K562 (cell line): ENCODE results near the gene CDKN1B. TPM values are rescaled to one million over a fixed set of nuclear protein-coding genes. Genes with fewer than 3 reads are reported as not detected.

Experiments
- ATAC-seq: fragments of 200-7000 bp; cut with Tn5 transposase; 3 replicates; pipeline ENCODE4 v1.9.1; 2020; ENCODE audit warnings: moderate library complexity
- BruUV-seq: library from RNA; stranded (reverse); fragments of 400-500 nt; replicated peaks from 2 replicates; lab custom pipeline; 2021; lab: Mats Ljungman, UMichigan
- CTCF ChIA-PET: fragments of 300-600 bp; formaldehyde crosslinking; extraction: SDS; loops from one replicate; lab custom pipeline; 2021; ENCODE audit warnings: low intra/inter-chr PET ratio; lab: Yijun Ruan, JAX
- POLR2A ChIA-PET: fragments of 300-600, 350-650 bp; sonication (Branson Sonifier 250); formaldehyde crosslinking; extraction: SDS; loops from one replicate; lab custom pipeline; 2021; ENCODE audit warnings: antibody characterized with exemption, inconsistent platforms; lab: Yijun Ruan, JAX
- DNase-seq, 4 experiments: peaks; one replicate each; pipeline versions ENCODE4 v3.0.0 to v3.0.0-alpha.2; 2011 to 2018; ENCODE audit warnings: low spot score in 3 of 4, mixed read lengths in 3 of 4; ENCODE audit errors: extremely low read depth in 1 of 4
- FAIRE-seq: peaks from 2 replicates; lab custom pipeline; 2011; peaks lifted over from hg19 to GRCh38; lab: Jason Lieb, UNC
- H2AFZ ChIP-seq: 2 replicates; pipeline ENCODE4 v1.6.0; 2011; ENCODE audit warnings: low read depth, low read length, control low read depth, inconsistent platforms
- H3K27ac ChIP-seq: fragments of 200-600 bp; 3 replicates; pipeline ENCODE4 v1.8.0; 2011; ENCODE audit warnings: low read depth, mild to moderate bottlenecking, control low read depth, inconsistent platforms, low read length, moderate library complexity, mixed read lengths; ENCODE audit errors: extremely low read depth
- H3K27me3 ChIP-seq, 2 experiments: fragments of 300-600 bp in 1 of 2; 2 replicates in 1 of 2; 3 replicates in 1 of 2; pipeline versions ENCODE4 v1.6.0 to v1.8.0; 2011; ENCODE audit warnings: inconsistent platforms in 2 of 2, low read length in 2 of 2, mild to moderate bottlenecking in 1 of 2, mixed read lengths in 1 of 2, moderate library complexity in 1 of 2; ENCODE audit not compliant: control insufficient read depth in 2 of 2, insufficient read depth in 2 of 2
- H3K36me3 ChIP-seq: fragments of 300-600 bp; 3 replicates; pipeline ENCODE4 v1.8.0; 2011; ENCODE audit warnings: mild to moderate bottlenecking, low read length, inconsistent platforms; ENCODE audit not compliant: control insufficient read depth, insufficient read depth
- H3K4me1 ChIP-seq, 2 experiments: fragments of 200-600 bp in 1 of 2; replicated peaks in 1 of 2; 2 replicates in 1 of 2; 3 replicates in 1 of 2; pipeline versions ENCODE4 v1.5.1 to v1.8.0; 2011; ENCODE audit warnings: inconsistent platforms in 2 of 2, low read length in 2 of 2, mild to moderate bottlenecking in 1 of 2, mixed read lengths in 1 of 2, moderate library complexity in 1 of 2; ENCODE audit not compliant: control insufficient read depth in 2 of 2, insufficient read depth in 2 of 2
- H3K4me2 ChIP-seq: 2 replicates; pipeline ENCODE4 v1.6.1; 2011; ENCODE audit warnings: low read length, control low read depth, inconsistent platforms, mixed read lengths; ENCODE audit not compliant: insufficient read depth
- H3K4me3 ChIP-seq: fragments of 200-600 bp; sonication (generic), shearing (Covaris generic); 2 replicates; pipeline ENCODE4 v1.5.1; 2016; ENCODE audit warnings: control low read depth, inconsistent platforms
- H3K79me2 ChIP-seq: fragments of 200-600 bp; 3 replicates; pipeline ENCODE4 v1.8.0; 2011; ENCODE audit warnings: low read length, inconsistent platforms; ENCODE audit not compliant: control insufficient read depth, insufficient read depth
- H3K9ac ChIP-seq, 2 experiments: 2 replicates each; pipeline versions ENCODE4 v1.6.0 to v1.6.1; 2011; ENCODE audit warnings: low read depth in 2 of 2, low read length in 2 of 2, control low read depth in 1 of 2, inconsistent platforms in 1 of 2, mild to moderate bottlenecking in 1 of 2, mixed read lengths in 1 of 2; ENCODE audit not compliant: insufficient read depth in 1 of 2
- H3K9me1 ChIP-seq: one replicate; pipeline ENCODE4 v1.6.0; 2011; ENCODE audit warnings: inconsistent platforms, mild to moderate bottlenecking, low read length, moderate library complexity; ENCODE audit not compliant: control insufficient read depth, insufficient read depth
- H3K9me3 ChIP-seq: replicated peaks from 2 replicates; pipeline ENCODE4 v1.5.1; 2011; ENCODE audit warnings: low read depth, low read length, inconsistent platforms; ENCODE audit not compliant: control insufficient read depth, insufficient read depth
- H4K20me1 ChIP-seq: replicated peaks from 2 replicates; pipeline ENCODE4 v1.6.1; 2011; ENCODE audit warnings: low read length, inconsistent platforms, mixed read lengths; ENCODE audit not compliant: control insufficient read depth, insufficient read depth
- EP300 ChIP-seq: IDR thresholded peaks from 2 replicates; pipeline ENCODE4 v1.6.1; 2012; ENCODE audit warnings: low read length, improper control_type of control experiment
- FOXJ2 ChIP-seq: fragments of 200-800 bp; sonication (Bioruptor generic); IDR thresholded peaks from 2 replicates; pipeline ENCODE4 v1.6.1; 2016; ENCODE audit warnings: missing genetic modification characterization, missing compliant biosample characterization
- RFX5 ChIP-seq: IDR thresholded peaks from 2 replicates; pipeline ENCODE4 v1.6.1; 2011; ENCODE audit warnings: low read depth, mild to moderate bottlenecking, improper control_type of control experiment, low read length
- XRCC4 ChIP-seq: IDR thresholded peaks from one replicate; pipeline ENCODE4 v1.6.1; 2011; ENCODE audit not compliant: insufficient read depth, insufficient read length; ENCODE audit errors: extremely low read depth
- XRCC5 ChIP-seq: fragments of 200-400 bp; formaldehyde crosslinking; IDR thresholded peaks from 2 replicates; pipeline ENCODE4 v1.6.1; 2017; ENCODE audit warnings: low read depth, mild to moderate bottlenecking, low read length
- ZNF175 ChIP-seq: fragments of 200-800 bp; sonication (Bioruptor generic); IDR thresholded peaks from 2 replicates; pipeline ENCODE4 v1.6.1; 2016; ENCODE audit warnings: low read depth, mild to moderate bottlenecking, missing genetic modification characterization, missing compliant biosample characterization
- in situ Hi-C: fragments of 300-500 bp; cut with MboI; formaldehyde crosslinking; loops from 4 replicates; pipeline ENCODE4 v1.15.0; 2018; ENCODE audit warnings: inconsistent platforms, mixed read lengths
- intact Hi-C: fragments of 100-400 bp; cut with micrococcal nuclease; formaldehyde crosslinking; loops from 2 replicates; pipeline ENCODE4 v1.14.2; 2022
- polyA plus RNA-seq, 8 experiments: library from polyadenylated mRNA; depleted of rRNA in 4 of 8; stranded (reverse) in 5 of 8; unstranded in 3 of 8; fragments of >200 nt; fragmentation: Nextera tagmentation in 2 of 8; fragmentation: Illumina TruSeq in 1 of 8; extraction: Ambion mirVana in 2 of 8; extraction: Trizol in 1 of 8; gene quantifications; 2 replicates each; pipeline versions ENCODE4 v1.2.1 to v1.2.3, GENCODE V29; 2011 to 2014; ENCODE audit warnings: inconsistent platforms in 1 of 8, missing spikeins in 1 of 8
- total RNA-seq, 7 experiments: library from RNA; depleted of rRNA in 6 of 7; stranded (reverse); fragments of >200 nt in 6 of 7; fragmentation: Illumina TruSeq in 2 of 7; extraction: Trizol in 2 of 7; gene quantifications; 2 replicates each; pipeline versions ENCODE4 v1.2.1 to v1.2.3, GENCODE V29; 2011 to 2021; ENCODE audit warnings: low replicate concordance in 1 of 7

Gene CDKN1B
- total and polyA plus RNA-seq, 9 of the 15 experiments (the other 6 are each of a cell fraction or from before 2014, with no cell fraction given), result 2.6 to 35.2 (median 15.5) TPM

- TF ChIP-seq ZNF175 (CRISPR knock-in tag), result peak; percentile 64; the same call in 1 of the 2 replicates
- no peak for TF ChIP-seq EP300
- TF ChIP-seq XRCC5, result no peak
- TF ChIP-seq FOXJ2 (tag), result no peak
Measured at GRCh38 chr12:12759234-12759915, 42.2 kb downstream of the CDKN1B start (continued).

- Histone ChIP-seq H2AFZ (no peak overlapping the region), H3K36me3 (no peaks in the 10 kb centered on the region), H3K27ac (no peak overlapping the region), H3K27me3 (no peaks in the 10 kb centered on the region), H3K9me3 (no peaks in the 10 kb centered on the region), H3K79me2 (no peaks in the 10 kb centered on the region), H3K4me3 (no peak overlapping the region), H3K9ac (no peak overlapping the region), H3K9me1 (no peaks in the 10 kb centered on the region), H3K4me2 (no peak overlapping the region), H4K20me1 (no peaks in the 10 kb centered on the region), H3K4me1 (no peaks in the 10 kb centered on the region)
- no peak for ATAC-seq
- intact Hi-C loops (no loop called here), in situ Hi-C loops (no loop called here)
- DNase-seq, result no peak
- FAIRE-seq, result no peak
- TF ChIP-seq XRCC4, result no peak
- TF ChIP-seq RFX5, result no peak
- POLR2A ChIA-PET, result no interaction called here
- CTCF ChIA-PET, result no interaction called here
- BruUV-seq, result no TSS peak
Measured at GRCh38 chr12:12764824-12765223, 47.7 kb downstream of the CDKN1B start.
